ENCODE results near the gene SERPINB10.

The SERPINB10 gene

GRCh38 chr18:63949068-63949737, 41.4 kb downstream of the SERPINB10 start, which contains the start of gene HMSD:
Gene HMSD, plus strand, starts transcription at chr18:63949301. Its CDS starts 4,155 bp downstream, at chr18:63953456.
- peak; percentile 30 to 68 (median 44) for DNase-seq

DNA sequence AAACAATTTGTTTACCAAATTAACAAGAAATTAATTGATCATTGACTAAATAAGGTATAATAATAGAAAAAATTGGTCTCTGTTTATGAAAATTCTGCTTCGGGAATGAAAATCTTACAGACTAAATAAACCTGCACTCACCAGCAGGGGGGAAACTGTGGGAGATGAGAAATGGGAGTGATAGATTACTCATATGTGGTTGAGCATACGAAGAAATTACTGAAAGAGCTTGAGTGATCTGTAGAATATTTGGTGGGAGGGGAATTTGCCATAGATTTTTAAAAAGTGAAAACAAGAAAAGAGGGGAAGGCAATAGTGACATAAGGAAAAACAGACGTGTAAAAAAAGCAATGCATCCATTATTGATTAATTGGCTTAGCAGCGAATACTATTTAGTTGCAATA, 43.5 kb downstream of the SERPINB10 start:
- peak in 1 of 5 donors; percentile 58 for DNase-seq

GRCh38 chr18:63953811-63954210, 46.1 kb downstream of the SERPINB10 start:
- DNase-seq, result no peak

DNA sequence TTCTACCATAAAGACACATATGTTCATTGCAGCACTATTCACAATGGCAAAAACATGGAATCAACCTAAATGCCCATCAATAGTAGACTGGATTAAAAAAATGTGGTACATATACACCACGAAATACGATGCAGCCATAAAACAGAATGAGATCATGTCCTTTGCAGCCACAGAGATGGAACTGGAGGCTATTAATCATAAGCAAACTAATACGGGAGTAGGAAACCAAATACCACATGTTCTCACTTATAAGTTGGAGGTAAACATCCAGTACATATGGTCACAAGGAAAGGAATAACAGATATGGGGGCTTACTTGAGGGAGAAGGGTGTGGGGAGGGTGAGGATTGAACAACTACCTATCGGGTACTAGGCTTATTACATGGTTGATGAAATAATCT, 49.0 kb downstream of the SERPINB10 start:
- no peak for DNase-seq

DNA sequence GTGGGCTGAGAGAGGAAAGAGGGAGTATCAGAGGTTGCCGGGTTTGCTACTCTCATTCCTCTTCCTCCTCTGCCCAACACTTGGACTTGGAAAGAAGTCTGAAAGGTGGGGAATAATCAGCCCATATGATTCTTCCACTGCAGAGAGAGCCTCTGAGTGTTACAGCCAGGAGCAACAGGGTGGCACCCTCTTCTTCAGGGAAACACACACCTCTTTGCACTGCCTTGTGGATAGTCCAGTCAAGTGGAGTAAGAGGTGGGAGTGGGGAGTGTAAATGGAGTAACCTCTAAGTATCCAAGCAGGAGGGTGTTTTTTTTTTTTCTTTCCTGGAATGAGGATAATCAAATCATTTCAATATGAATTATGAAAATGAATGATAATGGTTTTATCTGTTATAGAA, 53.1 kb downstream of the SERPINB10 start:
- DNase-seq, result no peak

GRCh38 chr18:63961435-63961980, 53.8 kb downstream of the SERPINB10 start:
- DNase-seq, result no peak

- DNase-seq, result no peak
Measured at GRCh38 chr18:63962137-63962536, 54.4 kb downstream of the SERPINB10 start.

GRCh38 chr18:63963615-63964256, 56.0 kb downstream of the SERPINB10 start:
- peak in 4 of 5 donors; percentile 12 to 65 (median 39) for DNase-seq

DNA sequence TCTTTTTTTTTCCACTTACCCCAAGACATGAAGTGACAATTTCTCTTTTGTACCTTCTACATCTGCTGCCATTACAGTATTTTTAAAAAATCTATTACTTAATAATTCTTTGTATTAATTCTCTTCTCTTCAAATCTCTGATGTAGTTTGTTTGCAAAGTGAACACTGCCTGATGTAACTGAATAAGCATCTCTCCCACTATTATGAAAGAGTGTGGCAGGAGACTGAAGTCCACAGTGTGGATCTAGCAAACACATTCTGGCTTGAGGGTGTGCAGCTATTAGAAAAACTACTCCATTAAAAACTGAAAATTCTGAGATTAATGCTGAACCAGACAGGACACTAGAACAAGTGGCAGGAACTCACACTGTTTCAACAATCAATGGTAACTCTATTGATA, 57.1 kb downstream of the SERPINB10 start:
- no peak for DNase-seq

GRCh38 chr18:63965716-63966330, 58.1 kb downstream of the SERPINB10 start:
- DNase-seq, result no peak

DNA sequence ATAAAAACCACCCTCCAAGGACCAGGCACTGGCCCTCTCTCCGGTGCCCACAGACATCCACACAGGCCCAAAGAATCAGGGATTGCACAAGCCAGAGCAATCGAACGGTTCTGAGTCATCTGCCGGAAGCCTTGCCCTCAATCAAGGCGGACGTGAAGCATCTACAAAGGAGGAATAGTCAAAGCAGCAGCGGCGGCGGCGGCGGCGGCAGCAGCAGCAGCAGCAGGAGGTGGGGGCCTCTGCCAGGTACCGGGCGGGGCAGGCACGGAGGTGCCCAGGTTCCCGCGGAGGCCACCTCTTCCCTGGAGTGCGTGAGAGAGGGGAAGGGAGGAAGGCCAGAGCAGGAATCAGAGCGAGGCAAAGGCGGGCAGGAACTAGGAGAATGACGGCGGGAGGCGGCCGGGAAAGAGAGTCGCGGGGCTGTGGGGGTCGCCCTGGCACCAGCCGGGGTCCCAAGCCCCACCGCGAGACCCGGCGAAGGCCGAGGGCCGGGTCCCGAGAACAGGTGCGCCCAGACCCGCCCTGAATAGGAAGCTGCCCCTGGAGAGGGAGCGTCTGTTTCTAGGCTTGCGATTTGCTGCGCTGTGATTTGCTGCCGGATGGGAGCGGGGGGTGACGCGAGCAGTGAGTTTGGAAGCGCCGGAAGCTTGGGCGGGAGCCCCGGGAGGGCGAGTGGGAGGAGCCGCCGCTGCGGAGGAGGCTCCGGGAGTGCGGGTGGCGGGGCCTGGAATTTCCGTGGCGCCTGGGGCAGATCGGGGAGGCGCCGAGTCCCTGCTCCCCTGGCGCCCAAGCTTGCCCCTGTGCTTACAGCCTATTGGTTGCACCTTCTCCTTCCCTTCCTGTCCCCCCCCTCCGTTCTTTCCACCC, 62.4 kb downstream of the SERPINB10 start, which contains the start of gene SERPINB8:
Gene SERPINB8, plus strand, starts transcription at position 140 of the 867 bp plus-strand sequence. CDS start 8,228 bp downstream, outside the sequence.
- DNase-seq, result peak; percentile 66 to 90 (median 73)

DNA sequence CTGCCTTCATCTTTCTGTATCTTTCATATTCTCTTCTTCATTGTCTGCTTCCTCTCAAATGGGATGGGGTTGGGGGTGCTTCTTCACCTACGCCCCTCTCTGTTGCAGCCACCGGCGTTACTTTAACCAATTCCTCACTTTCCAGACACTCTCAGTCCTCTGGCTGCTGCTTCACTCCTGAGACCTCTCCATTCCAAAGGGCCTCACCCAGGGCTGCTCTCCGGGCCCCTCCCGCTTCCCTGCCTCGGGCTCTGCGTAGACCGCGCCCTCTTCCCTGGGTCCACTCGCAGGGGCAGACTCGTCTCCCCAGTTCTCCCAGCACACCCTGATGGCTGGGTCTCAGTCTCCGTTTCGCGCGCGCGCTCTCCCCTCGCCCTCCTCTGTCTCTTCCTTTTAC, 63.0 kb downstream of the SERPINB10 start:
- peak in 1 of 5 donors; percentile 5 for DNase-seq

GRCh38 chr18:63971320-63972001, 63.7 kb downstream of the SERPINB10 start:
- no peak for DNase-seq

- no peak for DNase-seq
Measured at GRCh38 chr18:63972002-63972376, 64.2 kb downstream of the SERPINB10 start.

GRCh38 chr18:63974991-63975390, 67.2 kb downstream of the SERPINB10 start:
- no peak for DNase-seq

DNA sequence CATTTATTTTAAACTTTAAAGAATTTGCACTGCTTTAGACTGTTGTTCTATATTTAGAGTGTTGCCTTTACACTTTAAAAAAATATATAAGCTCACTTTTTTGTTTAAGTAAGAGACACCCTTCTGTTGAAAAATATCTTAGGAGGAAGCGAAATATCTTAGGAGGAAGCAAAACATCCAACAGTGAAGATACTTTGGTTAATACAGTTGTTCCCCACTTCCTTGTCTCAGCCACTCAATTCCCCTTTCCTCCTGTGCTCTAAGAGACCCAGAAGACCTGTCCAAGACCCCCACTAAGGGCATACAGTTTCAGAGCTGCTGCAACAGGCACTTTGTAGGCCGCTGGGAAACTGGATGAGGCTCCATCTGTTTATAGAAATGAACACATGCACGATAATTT, 67.9 kb downstream of the SERPINB10 start:
- no peak for DNase-seq

DNA sequence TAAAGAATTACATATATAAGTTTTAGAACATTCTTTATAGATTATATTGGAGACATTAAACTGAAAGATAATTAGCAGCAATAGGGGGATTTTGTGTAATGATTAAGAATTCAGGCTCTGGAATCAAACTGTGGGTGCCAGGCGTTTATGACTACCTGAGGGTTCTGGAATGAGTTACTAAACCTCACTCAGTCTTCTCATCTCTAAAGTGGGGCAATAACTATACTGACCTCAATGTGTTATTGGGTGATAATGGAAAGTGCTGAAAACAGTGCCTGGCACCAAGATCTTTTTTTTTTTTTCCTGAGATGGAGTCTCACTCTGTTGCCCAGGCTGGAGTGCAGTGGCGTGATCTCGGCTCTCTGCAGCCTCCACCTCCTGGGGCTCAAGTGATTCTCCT, 69.3 kb downstream of the SERPINB10 start:
- no peak for DNase-seq

- peak in 3 of 5 donors; percentile 8 to 54 (median 21) for DNase-seq
Measured at GRCh38 chr18:63979409-63979920, 71.7 kb downstream of the SERPINB10 start.

GRCh38 chr18:63980027-63980426, 72.3 kb downstream of the SERPINB10 start:
- no peak for DNase-seq

GRCh38 chr18:63980896-63981460, 73.2 kb downstream of the SERPINB10 start:
- no peak for DNase-seq

GRCh38 chr18:63981719-63982118, 74.0 kb downstream of the SERPINB10 start:
- no peak for DNase-seq
